ENCODE measurements around the gene MSL3B.
A peak's percentile ranks its signal among the peaks of the same experiment; 100 is the strongest.

The MSL3B gene

DNA sequence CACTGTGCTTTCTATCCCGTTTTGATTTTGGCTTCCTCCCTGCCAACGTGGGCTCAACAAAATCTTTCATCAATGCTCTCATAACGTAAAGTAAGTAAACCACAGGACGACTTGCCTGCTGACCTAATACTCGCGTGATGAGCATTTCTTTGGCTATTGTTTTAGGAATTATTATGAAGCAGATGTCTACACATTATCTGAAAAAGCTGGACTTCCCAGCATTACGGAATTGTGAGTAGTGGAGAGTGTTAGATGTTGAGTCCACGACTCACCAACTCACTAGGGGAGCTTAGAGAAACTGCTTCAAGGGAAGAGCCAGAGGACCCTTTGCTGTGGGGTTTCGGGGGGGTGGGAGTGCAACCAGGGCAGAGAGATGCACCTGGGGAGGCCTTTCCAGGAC lies 35.8 kb downstream of the MSL3B start:
- DNase-seq = no peak

DNA sequence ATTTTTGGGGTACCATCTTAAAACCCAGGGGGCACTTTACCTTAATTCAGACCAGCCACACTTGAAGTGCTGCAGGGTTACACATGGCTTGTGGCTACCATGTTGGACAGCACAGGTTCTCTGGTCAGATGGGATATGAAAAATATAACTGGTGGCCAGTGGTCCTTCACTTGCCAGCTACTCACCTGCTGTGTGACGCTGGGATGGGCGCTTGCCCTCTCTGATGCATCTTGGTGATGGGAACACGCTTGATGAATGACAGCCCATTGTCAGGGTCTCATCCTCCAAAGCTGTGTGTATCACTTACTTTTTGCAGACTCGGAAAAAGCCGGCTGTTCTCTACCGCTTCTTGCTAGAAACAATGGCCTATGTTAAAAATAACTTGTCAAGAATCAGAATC lies 36.3 kb downstream of the MSL3B start:
- no peak for DNase-seq

- DNase-seq = no peak
These were observed 37.0 kb downstream of the MSL3B start for GRCh38 chr2:233831011-233831721.

DNA sequence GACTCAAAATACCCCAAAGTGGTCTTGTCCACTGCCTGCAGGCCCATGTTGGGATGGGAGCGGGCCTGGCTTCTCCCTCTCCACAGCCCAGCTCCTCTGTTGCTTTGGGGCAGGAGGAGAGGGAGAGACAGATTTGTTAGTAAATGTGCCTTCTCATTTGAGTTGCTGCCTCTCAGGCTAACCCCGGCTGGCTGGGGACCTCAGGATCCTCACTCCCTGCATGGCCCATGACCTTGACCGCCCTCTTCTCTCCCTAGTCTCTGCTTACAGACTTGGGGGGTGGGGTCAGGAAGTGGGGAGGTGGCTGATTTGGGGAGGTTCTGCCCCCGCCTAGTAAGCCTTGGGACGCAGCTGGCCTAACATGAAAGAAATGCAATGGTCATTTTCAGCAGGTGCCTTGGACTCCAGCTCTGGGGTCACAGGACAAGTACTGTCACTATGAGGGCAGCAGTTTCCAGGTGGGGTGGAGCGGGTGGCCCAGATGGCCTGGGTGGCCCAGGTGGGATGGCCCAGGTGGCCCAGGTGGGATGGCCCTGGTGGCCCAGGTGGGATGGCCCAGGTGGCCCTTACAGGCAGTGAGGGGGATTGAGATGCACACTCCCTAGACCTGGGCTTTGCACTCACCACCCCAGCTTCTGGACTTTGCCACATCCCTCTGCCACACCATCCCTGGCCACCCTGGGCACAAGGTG lies 37.9 kb downstream of the MSL3B start:
- DNase-seq = peak in 1 of 2 donors; percentile 12

GRCh38 chr2:233829193-233830110 lies 38.7 kb downstream of the MSL3B start:
- DNase-seq = peak in 1 of 2 donors; percentile 8

- DNase-seq = no peak
These were observed 39.5 kb downstream of the MSL3B start for GRCh38 chr2:233828546-233829192.

GRCh38 chr2:233824373-233824772 lies 43.8 kb downstream of the MSL3B start:
- no peak for DNase-seq

- DNase-seq = no peak
These were observed 44.5 kb downstream of the MSL3B start for GRCh38 chr2:233823731-233824121.

DNA sequence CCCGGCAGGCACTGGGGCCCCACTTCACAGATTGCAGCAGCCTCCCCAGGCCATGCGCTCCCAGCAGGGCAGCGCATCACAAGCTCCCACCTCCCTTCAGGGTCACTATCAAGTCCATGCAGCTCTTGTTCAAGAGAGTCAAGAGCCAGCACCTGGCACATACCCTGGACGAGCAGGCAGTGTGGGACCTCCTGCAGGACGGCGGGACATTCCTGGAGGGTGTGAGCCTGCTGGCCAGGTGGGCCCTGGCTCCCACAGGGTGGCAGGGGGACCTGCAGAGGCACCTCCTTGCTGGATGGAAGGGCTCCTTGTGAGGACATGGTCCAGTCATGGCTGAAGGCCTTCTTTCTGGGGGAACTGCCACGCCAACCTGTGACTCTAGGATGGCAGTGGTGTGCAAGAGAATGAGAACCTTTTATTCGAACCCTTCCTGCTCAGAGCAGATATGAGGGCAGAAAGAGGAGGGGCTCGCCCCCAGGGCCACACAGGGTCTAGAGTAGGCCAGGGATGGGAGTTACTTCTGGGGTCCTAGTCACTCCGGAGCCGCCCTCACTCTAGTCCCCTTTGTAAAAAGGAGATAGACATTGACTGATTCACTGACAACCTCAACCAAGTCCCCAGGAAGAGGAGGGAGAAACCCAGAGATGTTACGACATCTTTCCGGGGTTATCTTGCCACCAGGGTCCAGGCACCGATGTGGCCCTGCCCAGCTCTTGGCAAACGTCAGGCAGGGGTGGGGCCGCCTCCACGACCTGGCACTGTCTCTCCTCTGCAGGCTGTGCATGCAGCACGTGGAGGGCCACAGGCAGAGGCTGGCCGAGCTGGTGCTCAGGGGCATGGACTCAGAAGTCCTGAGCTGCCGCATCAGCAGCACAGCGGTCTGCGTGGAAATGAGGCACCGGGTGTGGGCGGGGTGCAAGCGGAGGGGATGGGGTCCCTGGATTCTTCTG lies 45.1 kb downstream of the MSL3B start:
- DNase-seq = no peak

GRCh38 chr2:233822101-233822771 lies 46.0 kb downstream of the MSL3B start:
- no peak for DNase-seq

- DNase-seq = no peak
These were observed 46.5 kb downstream of the MSL3B start for GRCh38 chr2:233821709-233822100.

- no peak for DNase-seq
These were observed 47.0 kb downstream of the MSL3B start for GRCh38 chr2:233821196-233821595.

- DNase-seq = no peak
These were observed 47.4 kb downstream of the MSL3B start for GRCh38 chr2:233820774-233821105.

DNA sequence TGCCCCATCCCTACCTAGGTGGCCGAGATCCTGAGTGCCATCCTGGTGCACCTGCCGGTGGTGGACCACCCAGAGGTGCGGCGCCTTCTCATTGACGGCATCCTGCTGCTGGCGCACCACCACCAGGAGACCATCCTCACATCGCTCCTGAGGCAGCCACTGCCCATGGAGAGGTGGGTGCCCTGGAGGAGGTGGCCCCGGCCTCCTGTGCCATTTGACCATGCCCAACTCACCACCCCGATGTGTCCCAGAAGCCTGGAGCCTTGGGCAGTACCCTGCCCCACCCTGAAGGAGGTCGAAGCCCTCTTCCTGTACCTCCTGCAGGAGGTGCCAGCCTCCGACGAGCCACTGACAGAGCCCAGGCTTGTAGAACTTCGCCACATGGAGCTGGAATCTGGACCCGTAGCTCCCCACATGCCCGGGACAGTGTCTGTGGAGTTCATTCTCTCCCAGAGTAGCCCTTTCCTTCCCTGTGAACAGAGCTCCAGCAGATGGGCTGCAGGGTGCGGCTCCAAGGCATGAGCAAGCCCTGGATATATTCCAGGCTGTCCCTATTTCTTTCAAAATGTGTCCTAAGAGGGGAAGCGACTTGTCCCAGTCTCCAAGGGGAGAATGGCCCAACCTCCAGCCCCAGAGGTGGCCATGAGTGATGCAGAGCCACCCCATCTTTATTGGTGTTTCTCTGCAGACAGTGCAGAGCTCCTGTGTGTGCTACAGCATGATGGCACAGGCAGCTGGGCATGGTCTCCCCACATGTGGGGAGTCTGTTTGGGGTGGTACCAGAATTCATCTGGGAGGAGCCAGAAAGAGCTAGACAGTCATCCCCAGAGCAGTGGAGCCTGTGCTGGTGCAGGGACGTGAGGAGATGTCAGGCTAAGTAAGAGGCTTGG lies 48.1 kb downstream of the MSL3B start:
- no peak for DNase-seq

- no peak for DNase-seq
These were observed 49.3 kb downstream of the MSL3B start for GRCh38 chr2:233818639-233819621.

DNA sequence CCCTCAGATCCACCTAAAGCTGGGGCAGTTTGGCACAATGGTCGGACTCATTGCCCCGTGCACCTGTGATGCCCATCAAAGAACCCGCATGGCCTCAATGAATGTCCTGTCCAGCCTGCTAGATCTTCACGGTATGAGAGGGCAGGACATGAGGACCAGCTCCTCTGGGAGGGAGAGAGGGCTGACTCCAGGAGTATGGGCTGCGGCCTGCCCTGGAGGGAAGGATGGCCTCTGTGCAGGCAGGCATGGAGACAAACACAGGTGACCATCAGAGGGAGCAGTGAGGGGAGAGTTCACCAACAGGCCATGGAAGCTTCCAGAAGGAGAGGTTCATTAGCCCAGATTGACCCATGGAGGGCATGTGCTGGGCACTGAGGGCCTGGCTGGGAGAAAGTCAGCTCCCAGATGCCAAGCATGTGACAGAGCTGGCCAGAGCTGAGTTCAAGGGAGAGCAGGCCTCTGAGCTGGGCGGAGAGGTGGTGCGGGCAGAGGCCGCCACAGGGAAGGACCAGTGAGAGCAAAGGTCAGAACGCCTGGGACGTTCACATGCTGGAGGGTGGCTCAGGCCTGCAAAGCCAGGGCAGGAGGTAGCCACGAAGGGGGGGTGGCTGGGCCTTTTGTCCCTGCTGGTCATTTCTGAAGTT lies 50.1 kb downstream of the MSL3B start:
- DNase-seq = no peak

DNA sequence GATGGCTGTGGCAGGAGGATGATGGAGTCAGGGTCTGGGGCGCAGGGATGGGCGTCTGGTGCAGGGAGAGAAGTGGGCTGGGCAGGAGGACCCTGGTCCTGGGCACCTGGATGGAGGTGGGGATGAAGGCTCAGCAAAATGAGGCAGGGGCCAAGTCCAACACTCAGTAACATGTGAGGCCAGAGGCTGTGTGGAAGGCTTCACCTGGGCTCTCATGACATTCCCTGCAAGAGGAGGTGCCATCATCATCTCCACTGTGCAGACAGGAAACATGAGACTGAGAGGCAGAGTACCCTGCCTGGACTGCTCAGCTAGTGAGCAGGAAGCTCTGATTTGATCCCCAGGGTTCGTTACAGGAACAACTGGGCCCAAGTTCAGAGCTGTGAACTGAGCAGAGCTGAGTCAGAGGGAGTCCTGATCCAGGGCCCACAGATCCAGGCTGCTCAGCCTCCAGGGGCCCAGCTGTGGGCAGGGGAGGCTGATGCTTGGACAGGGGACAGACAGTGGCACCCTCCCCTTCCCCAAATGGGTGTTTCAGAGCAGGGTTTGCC lies 50.8 kb downstream of the MSL3B start:
- DNase-seq = no peak

- DNase-seq = no peak
These were observed 51.4 kb downstream of the MSL3B start for GRCh38 chr2:233816771-233817170.

All from stimulated activated CD4-positive, alpha-beta T cell treated with anti-CD3 and anti-CD28 coated beads, Interleukin-2, amount 100 ng/mL, for 24 hours (primary cell).